Liver (tissue), 9 donors: ENCODE data around the gene ANK3. TPM values are rescaled to one million over a fixed set of nuclear protein-coding genes. Genes with fewer than 3 reads are reported as not detected.
A peak's percentile ranks its signal among the peaks of the same experiment; 100 is the strongest.

Experiments
- DNase-seq: peaks from one replicate; pipeline ENCODE4 v3.0.0-alpha.2; 2017; ENCODE audit warnings: low spot score
- H3K27ac ChIP-seq, 2 donors: one replicate each; pipeline ENCODE4 v1.7.0; 2013; ENCODE audit warnings: inconsistent platforms in 2 of 2, low read length in 2 of 2, control low read depth in 1 of 2, low read depth in 1 of 2, mild to moderate bottlenecking in 1 of 2
- H3K27me3 ChIP-seq, 4 donors: one replicate each; pipeline versions ENCODE4 v1.6.1 to v1.7.0; 2013; ENCODE audit warnings: low read length in 3 of 4, inconsistent platforms in 1 of 4, mild to moderate bottlenecking in 1 of 4, moderate library complexity in 1 of 4; ENCODE audit not compliant: control insufficient read depth in 4 of 4, insufficient read depth in 4 of 4
- H3K36me3 ChIP-seq, 4 donors: one replicate each; pipeline versions ENCODE4 v1.6.1 to v1.7.0; 2013; ENCODE audit warnings: low read length in 3 of 4, mild to moderate bottlenecking in 3 of 4, low read depth in 1 of 4, moderate library complexity in 1 of 4; ENCODE audit not compliant: control insufficient read depth in 4 of 4, insufficient read depth in 3 of 4
- H3K4me1 ChIP-seq, 4 donors: one replicate each; pipeline versions ENCODE4 v1.6.1 to v1.7.0; 2013; ENCODE audit warnings: low read length in 3 of 4, mild to moderate bottlenecking in 3 of 4, moderate library complexity in 1 of 4; ENCODE audit not compliant: control insufficient read depth in 4 of 4, insufficient read depth in 4 of 4
- H3K4me3 ChIP-seq, 3 donors: one replicate each; pipeline versions ENCODE4 v1.6.1 to v1.7.0; 2013; ENCODE audit warnings: low read length in 3 of 3, control low read depth in 1 of 3, low read depth in 1 of 3, mild to moderate bottlenecking in 1 of 3
- H3K9ac ChIP-seq, 2 donors: one replicate each; pipeline ENCODE4 v1.7.0; 2013; ENCODE audit warnings: low read length in 2 of 2, mild to moderate bottlenecking in 2 of 2, moderate library complexity in 2 of 2, control low read depth in 1 of 2, low read depth in 1 of 2
- H3K9me3 ChIP-seq, 4 donors: one replicate each; pipeline versions ENCODE4 v1.6.1 to v1.7.0; 2013; ENCODE audit warnings: low read length in 3 of 4; ENCODE audit not compliant: control insufficient read depth in 4 of 4
- ATF3 ChIP-seq: IDR thresholded peaks from 2 replicates; pipeline ENCODE4 v1.6.1; 2016; ENCODE audit warnings: antibody characterized with exemption
- EGR1 ChIP-seq, 2 donors: IDR thresholded peaks; 2 replicates each; pipeline ENCODE4 v1.6.1; 2016 to 2018; ENCODE audit warnings: antibody characterized with exemption in 2 of 2, low read depth in 2 of 2
- FOXA1 ChIP-seq: IDR thresholded peaks from 2 replicates; pipeline ENCODE4 v1.6.1; 2016; ENCODE audit warnings: antibody characterized with exemption
- FOXA2 ChIP-seq: IDR thresholded peaks from 2 replicates; pipeline ENCODE4 v1.6.1; 2016; ENCODE audit warnings: antibody characterized with exemption
- GABPA ChIP-seq, 2 donors: IDR thresholded peaks in 1 of 2; conservative IDR thresholded peaks in 1 of 2; 2 replicates each; pipeline ENCODE4 v1.6.1; 2016; ENCODE audit warnings: antibody characterized with exemption in 2 of 2, mild to moderate bottlenecking in 1 of 2, moderate library complexity in 1 of 2
- HNF4A ChIP-seq, 2 donors: conservative IDR thresholded peaks; 2 replicates each; pipeline ENCODE4 v1.6.1; 2016; ENCODE audit warnings: antibody characterized with exemption in 2 of 2, mild to moderate bottlenecking in 2 of 2
- HNF4G ChIP-seq: IDR thresholded peaks from 2 replicates; pipeline ENCODE4 v1.6.1; 2016; ENCODE audit warnings: antibody characterized with exemption
- JUND ChIP-seq, 2 donors: IDR thresholded peaks; 2 replicates each; pipeline ENCODE4 v1.6.1; 2016; ENCODE audit warnings: antibody characterized with exemption in 2 of 2
- MAX ChIP-seq: IDR thresholded peaks from 2 replicates; pipeline ENCODE4 v1.6.1; 2016; ENCODE audit warnings: antibody characterized with exemption
- NR2F2 ChIP-seq: IDR thresholded peaks from 2 replicates; pipeline ENCODE4 v1.6.1; 2016; ENCODE audit warnings: antibody characterized with exemption
- RAD21 ChIP-seq, 2 donors: IDR thresholded peaks; 2 replicates each; pipeline ENCODE4 v1.6.1; 2016; ENCODE audit warnings: antibody characterized with exemption in 2 of 2, mild to moderate bottlenecking in 2 of 2
- RXRA ChIP-seq, 2 donors: IDR thresholded peaks; 2 replicates each; pipeline ENCODE4 v1.6.1; 2017 to 2018; ENCODE audit warnings: antibody characterized with exemption in 2 of 2, mild to moderate bottlenecking in 1 of 2
- SP1 ChIP-seq: IDR thresholded peaks from 2 replicates; pipeline ENCODE4 v1.6.1; 2018; ENCODE audit warnings: antibody characterized with exemption, mild to moderate bottlenecking
- TAF1 ChIP-seq: conservative IDR thresholded peaks from 2 replicates; pipeline ENCODE4 v1.6.1; 2016; ENCODE audit warnings: antibody characterized with exemption, mild to moderate bottlenecking
- YY1 ChIP-seq: IDR thresholded peaks from 2 replicates; pipeline ENCODE4 v1.6.1; 2016; ENCODE audit warnings: antibody characterized with exemption, mild to moderate bottlenecking
- WGBS: extraction: QIAGEN DNeasy Blood & Tissue Kit; methylation state at CpG from one replicate; pipeline ENCODE4 v1.1.7; 2013; 5-methylcytosine and 5-hydroxymethylcytosine counted together
- polyA plus RNA-seq, 2 donors: library from polyadenylated mRNA; stranded (reverse) in 1 of 2; unstranded in 1 of 2; fragments of 200-250 nt in 1 of 2; fragments of >200 nt in 1 of 2; fragmentation: Nextera tagmentation in 1 of 2; extraction: Ambion mirVana in 1 of 2; gene quantifications; one replicate each; pipeline versions ENCODE4 v1.2.1 to v1.2.3, GENCODE V29; 2013 to 2015
- total RNA-seq, 2 donors: library from RNA; depleted of rRNA; stranded (reverse); fragments of >200 nt; gene quantifications; one replicate each; pipeline ENCODE4 v1.2.3, GENCODE V29; 2014
- TF ChIP-seq, protein P1 (sequence below): IDR thresholded peaks from 2 replicates; pipeline ENCODE4 v1.6.1; 2016; ENCODE audit warnings: antibody characterized with exemption, mild to moderate bottlenecking
- TF ChIP-seq, protein P2 (sequence below): fragments of 150-350 bp; IDR thresholded peaks from 2 replicates; pipeline ENCODE4 v1.5.1; 2017; ENCODE audit warnings: improper control_type of control experiment, low read depth, low read length; ENCODE audit not compliant: missing input control
- TF ChIP-seq, protein P3 (sequence below): IDR thresholded peaks from 2 replicates; pipeline ENCODE4 v1.6.1; 2016; ENCODE audit warnings: antibody characterized with exemption
- donor health status: healthy.
- donor health status: healthy.
- donor health status: healthy.
- donor health status: healthy.
- donor health status: healthy.

ANK3 gene
- total and polyA plus RNA-seq, 4 donors: 5.7 to 30.0 (median 9.7) TPM

DNA sequence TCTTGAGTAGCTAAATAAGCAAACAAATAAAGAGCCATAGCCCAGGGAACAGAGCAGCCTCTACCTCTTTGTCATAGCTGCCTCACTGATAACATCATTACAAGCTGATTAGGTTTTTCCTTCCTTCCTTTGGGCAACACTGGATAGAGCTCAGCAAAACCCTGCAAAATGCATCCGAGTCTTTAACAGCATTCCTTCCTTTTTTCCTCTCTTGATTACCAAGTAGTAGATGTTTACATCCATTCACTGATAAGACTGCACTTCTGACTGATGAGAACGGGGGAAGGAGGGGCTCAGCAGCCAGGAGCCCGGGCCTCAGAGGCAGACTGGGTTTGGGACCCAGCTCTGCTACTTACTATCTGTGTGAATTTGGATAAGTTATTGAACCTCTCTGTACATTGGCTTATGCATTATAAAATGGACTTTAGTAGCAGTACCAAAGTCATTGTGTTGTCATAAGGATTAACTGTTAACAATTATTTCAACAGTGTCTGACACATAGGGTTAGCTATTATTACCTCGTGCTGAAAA is 214.2 kb downstream of the ANK3 start:
- H3K9me3 ChIP-seq: no peaks in the 10 kb centered on the region
- WGBS: 38% methylated on average over 4 of the region's 4 CpGs
- no peak overlapping the region for H3K4me3 ChIP-seq
- no peaks in the 10 kb centered on the region for H3K36me3 ChIP-seq
- no peak overlapping the region for H3K27ac ChIP-seq
- DNase-seq: no peak
- no peak overlapping the region for H3K9ac ChIP-seq
- no peaks in the 10 kb centered on the region for H3K4me1 ChIP-seq
- TF ChIP-seq SP1: no peak
- peak in 1 of 2 donors; percentile 35 for TF ChIP-seq HNF4A (conservative IDR thresholded peaks at IDR 0.05)
- no peak for TF ChIP-seq RAD21 (IDR thresholded peaks at IDR 0.05)
- H3K27me3 ChIP-seq: no peaks in the 10 kb centered on the region

DNA sequence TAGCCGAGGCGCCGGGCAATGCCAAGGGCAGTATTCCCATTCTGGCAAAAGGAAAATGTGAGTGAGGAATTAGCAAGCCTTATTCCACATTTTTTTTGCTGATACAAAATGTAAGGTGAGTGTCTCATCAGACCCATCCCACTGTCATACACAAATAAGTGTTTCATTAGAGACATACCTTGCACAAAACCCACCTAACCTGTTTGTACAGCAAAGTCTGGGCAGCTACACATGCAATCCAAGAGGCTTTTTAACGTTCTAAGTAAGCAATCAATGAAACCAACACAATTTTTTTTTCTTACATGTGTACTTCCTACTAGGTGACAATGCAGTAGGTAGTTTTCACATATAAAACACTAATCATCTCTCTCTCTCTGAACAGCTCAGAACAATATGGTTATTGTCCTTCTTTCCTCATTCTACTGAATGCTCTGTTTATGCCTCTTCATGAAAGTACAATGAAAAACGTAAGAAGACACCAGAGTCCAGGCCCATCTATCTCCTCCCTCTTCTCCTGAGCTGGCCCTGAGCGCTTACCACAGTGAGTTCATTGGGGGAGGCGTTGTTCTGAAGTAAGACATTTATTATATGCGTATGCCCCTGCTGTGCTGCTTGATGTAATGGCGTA is 217.2 kb downstream of the ANK3 start:
- Histone ChIP-seq H3K4me1 (no peaks in the 10 kb centered on the region), H3K36me3 (no peaks in the 10 kb centered on the region), H3K27me3 (no peaks in the 10 kb centered on the region), H3K4me3 (no peak overlapping the region), H3K27ac (no peak overlapping the region), H3K9me3 (no peaks in the 10 kb centered on the region), H3K9ac (no peak overlapping the region)
- no peak for DNase-seq
- TF ChIP-seq FOXA2: no peak
- TF ChIP-seq, protein P1, sequence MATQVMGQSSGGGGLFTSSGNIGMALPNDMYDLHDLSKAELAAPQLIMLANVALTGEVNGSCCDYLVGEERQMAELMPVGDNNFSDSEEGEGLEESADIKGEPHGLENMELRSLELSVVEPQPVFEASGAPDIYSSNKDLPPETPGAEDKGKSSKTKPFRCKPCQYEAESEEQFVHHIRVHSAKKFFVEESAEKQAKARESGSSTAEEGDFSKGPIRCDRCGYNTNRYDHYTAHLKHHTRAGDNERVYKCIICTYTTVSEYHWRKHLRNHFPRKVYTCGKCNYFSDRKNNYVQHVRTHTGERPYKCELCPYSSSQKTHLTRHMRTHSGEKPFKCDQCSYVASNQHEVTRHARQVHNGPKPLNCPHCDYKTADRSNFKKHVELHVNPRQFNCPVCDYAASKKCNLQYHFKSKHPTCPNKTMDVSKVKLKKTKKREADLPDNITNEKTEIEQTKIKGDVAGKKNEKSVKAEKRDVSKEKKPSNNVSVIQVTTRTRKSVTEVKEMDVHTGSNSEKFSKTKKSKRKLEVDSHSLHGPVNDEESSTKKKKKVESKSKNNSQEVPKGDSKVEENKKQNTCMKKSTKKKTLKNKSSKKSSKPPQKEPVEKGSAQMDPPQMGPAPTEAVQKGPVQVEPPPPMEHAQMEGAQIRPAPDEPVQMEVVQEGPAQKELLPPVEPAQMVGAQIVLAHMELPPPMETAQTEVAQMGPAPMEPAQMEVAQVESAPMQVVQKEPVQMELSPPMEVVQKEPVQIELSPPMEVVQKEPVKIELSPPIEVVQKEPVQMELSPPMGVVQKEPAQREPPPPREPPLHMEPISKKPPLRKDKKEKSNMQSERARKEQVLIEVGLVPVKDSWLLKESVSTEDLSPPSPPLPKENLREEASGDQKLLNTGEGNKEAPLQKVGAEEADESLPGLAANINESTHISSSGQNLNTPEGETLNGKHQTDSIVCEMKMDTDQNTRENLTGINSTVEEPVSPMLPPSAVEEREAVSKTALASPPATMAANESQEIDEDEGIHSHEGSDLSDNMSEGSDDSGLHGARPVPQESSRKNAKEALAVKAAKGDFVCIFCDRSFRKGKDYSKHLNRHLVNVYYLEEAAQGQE: no peak
- TF ChIP-seq SP1: no peak
- TF ChIP-seq HNF4A (conservative IDR thresholded peaks at IDR 0.05): no peak
- no peak for TF ChIP-seq GABPA (IDR thresholded peaks at IDR 0.05 in 1 of 2, conservative IDR thresholded peaks at IDR 0.05 in 1 of 2)
- TF ChIP-seq, protein P2, sequence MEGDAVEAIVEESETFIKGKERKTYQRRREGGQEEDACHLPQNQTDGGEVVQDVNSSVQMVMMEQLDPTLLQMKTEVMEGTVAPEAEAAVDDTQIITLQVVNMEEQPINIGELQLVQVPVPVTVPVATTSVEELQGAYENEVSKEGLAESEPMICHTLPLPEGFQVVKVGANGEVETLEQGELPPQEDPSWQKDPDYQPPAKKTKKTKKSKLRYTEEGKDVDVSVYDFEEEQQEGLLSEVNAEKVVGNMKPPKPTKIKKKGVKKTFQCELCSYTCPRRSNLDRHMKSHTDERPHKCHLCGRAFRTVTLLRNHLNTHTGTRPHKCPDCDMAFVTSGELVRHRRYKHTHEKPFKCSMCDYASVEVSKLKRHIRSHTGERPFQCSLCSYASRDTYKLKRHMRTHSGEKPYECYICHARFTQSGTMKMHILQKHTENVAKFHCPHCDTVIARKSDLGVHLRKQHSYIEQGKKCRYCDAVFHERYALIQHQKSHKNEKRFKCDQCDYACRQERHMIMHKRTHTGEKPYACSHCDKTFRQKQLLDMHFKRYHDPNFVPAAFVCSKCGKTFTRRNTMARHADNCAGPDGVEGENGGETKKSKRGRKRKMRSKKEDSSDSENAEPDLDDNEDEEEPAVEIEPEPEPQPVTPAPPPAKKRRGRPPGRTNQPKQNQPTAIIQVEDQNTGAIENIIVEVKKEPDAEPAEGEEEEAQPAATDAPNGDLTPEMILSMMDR: no peak
- TF ChIP-seq JUND (IDR thresholded peaks at IDR 0.05): no peak
- TF ChIP-seq, protein P3, sequence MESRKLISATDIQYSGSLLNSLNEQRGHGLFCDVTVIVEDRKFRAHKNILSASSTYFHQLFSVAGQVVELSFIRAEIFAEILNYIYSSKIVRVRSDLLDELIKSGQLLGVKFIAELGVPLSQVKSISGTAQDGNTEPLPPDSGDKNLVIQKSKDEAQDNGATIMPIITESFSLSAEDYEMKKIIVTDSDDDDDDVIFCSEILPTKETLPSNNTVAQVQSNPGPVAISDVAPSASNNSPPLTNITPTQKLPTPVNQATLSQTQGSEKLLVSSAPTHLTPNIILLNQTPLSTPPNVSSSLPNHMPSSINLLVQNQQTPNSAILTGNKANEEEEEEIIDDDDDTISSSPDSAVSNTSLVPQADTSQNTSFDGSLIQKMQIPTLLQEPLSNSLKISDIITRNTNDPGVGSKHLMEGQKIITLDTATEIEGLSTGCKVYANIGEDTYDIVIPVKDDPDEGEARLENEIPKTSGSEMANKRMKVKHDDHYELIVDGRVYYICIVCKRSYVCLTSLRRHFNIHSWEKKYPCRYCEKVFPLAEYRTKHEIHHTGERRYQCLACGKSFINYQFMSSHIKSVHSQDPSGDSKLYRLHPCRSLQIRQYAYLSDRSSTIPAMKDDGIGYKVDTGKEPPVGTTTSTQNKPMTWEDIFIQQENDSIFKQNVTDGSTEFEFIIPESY: no peak
- no peak for TF ChIP-seq EGR1 (IDR thresholded peaks at IDR 0.05; ENCODE audit: low read depth in 2 of 2)
- no peak for TF ChIP-seq YY1
- no peak for TF ChIP-seq NR2F2
- TF ChIP-seq ATF3: no peak
- TF ChIP-seq RXRA (IDR thresholded peaks at IDR 0.05): no peak
- TF ChIP-seq HNF4G: no peak
- TF ChIP-seq TAF1: no peak
- TF ChIP-seq RAD21 (IDR thresholded peaks at IDR 0.05): no peak
- TF ChIP-seq MAX: no peak
- no peak for TF ChIP-seq FOXA1
- 87% methylated on average over 9 of the region's 9 CpGs for WGBS
